GM18519 (cell line): ENCODE data around the gene TBX1.
"Not testable (repeated sequence)": the region's sequence is repeated elsewhere in the genome, so short reads cannot be mapped to it uniquely, and the experiment has no call there.

Experiments
- ATAC-seq: cut with Tn5 transposase; IDR thresholded peaks from one replicate; pipeline ENCODE4 v1.9.1; 2021; ENCODE audit warnings: mild to moderate bottlenecking, moderate library complexity; ENCODE audit not compliant: unreplicated experiment, low FRiP score

The TBX1 gene

GRCh38 chr22:19763458-19764298 is 3.1 kb downstream of the TBX1 start:
- no peak for ATAC-seq

GRCh38 chr22:19764299-19764593 is 3.7 kb downstream of the TBX1 start:
- ATAC-seq = no peak

GRCh38 chr22:19764636-19765476 is 4.3 kb downstream of the TBX1 start:
- no peak for ATAC-seq

- ATAC-seq = no peak
Measured at GRCh38 chr22:19765477-19766239, 5.1 kb downstream of the TBX1 start.

- ATAC-seq = no peak
Measured at GRCh38 chr22:19766240-19766510, 5.6 kb downstream of the TBX1 start.

GRCh38 chr22:19766511-19767426 is 6.2 kb downstream of the TBX1 start:
- ATAC-seq = no peak

GRCh38 chr22:19767427-19768341 is 7.1 kb downstream of the TBX1 start:
- ATAC-seq = no peak

- ATAC-seq = no peak
Measured at GRCh38 chr22:19769393-19769715, 8.8 kb downstream of the TBX1 start.

- ATAC-seq = no peak
Measured at GRCh38 chr22:19770349-19771220, 10.0 kb downstream of the TBX1 start.

- ATAC-seq = no peak
Measured at GRCh38 chr22:19772422-19772672, 11.8 kb downstream of the TBX1 start.

- no peak for ATAC-seq
Measured at GRCh38 chr22:19772673-19773469, 12.3 kb downstream of the TBX1 start.

GRCh38 chr22:19773470-19774040 is 13.0 kb downstream of the TBX1 start:
- ATAC-seq = no peak

GRCh38 chr22:19774628-19775027 is 14.1 kb downstream of the TBX1 start:
- ATAC-seq = no peak

GRCh38 chr22:19775496-19776325 is 15.1 kb downstream of the TBX1 start:
- ATAC-seq = no peak

GRCh38 chr22:19776433-19777031 is 16.0 kb downstream of the TBX1 start:
- no peak for ATAC-seq

GRCh38 chr22:19777192-19777591 is 16.6 kb downstream of the TBX1 start:
- ATAC-seq = not testable (repeated sequence)
